A673 (cell line): ENCODE data around the gene ATP2A3. TPM values are rescaled to one million over a fixed set of nuclear protein-coding genes. Genes with fewer than 3 reads are reported as not detected.

Experiments
- BruUV-seq: library from RNA; stranded (reverse); fragments of 400-500 nt; replicated peaks from 2 replicates; lab custom pipeline; 2021; lab: Mats Ljungman, UMichigan
- CTCF ChIA-PET: fragments of 300-600 bp; sonication (Branson Sonifier 250); formaldehyde crosslinking; loops from one replicate; lab custom pipeline; 2022; ENCODE audit warnings: antibody characterized with exemption; lab: Charles Lee
- POLR2A ChIA-PET: fragments of 300-600 bp; sonication (Branson Sonifier 250); formaldehyde crosslinking; loops from one replicate; lab custom pipeline; 2022; ENCODE audit warnings: antibody characterized with exemption; ENCODE audit not compliant: low non-redundant PET; lab: Charles Lee
- DNase-seq: peaks from one replicate; pipeline ENCODE4 v3.0.0-alpha.2; 2015; ENCODE audit warnings: low spot score
- H3K27ac ChIP-seq: fragments of 200-600 bp; sonication (generic); 2 replicates; pipeline ENCODE4 v1.5.1; 2016; ENCODE audit warnings: mixed run types, low read depth, mild to moderate bottlenecking, mixed read lengths, antibody characterized with exemption, low read length; ENCODE audit not compliant: poor library complexity, severe bottlenecking
- H3K27me3 ChIP-seq: fragments of 200-600 bp; sonication (generic); replicated peaks from 2 replicates; pipeline ENCODE4 v1.6.1; 2017; ENCODE audit warnings: mixed run types, low read depth, mild to moderate bottlenecking, mixed read lengths, antibody characterized with exemption, low read length; ENCODE audit not compliant: insufficient read depth, poor library complexity
- H3K36me3 ChIP-seq: fragments of 200-600 bp; sonication (generic); 2 replicates; pipeline ENCODE4 v1.6.1; 2016; ENCODE audit warnings: mixed run types, mild to moderate bottlenecking, mixed read lengths, antibody characterized with exemption, low read length; ENCODE audit not compliant: insufficient read depth, poor library complexity, severe bottlenecking
- H3K4me1 ChIP-seq: fragments of 200-600 bp; sonication (generic); 2 replicates; pipeline ENCODE4 v1.6.1; 2017; ENCODE audit warnings: mixed run types, mild to moderate bottlenecking, mixed read lengths, antibody characterized with exemption, low read length; ENCODE audit not compliant: insufficient read depth, poor library complexity, severe bottlenecking
- H3K4me3 ChIP-seq: fragments of 200-600 bp; sonication (generic); 2 replicates; pipeline ENCODE4 v1.5.1; 2016; ENCODE audit warnings: low read depth, mixed run types, mild to moderate bottlenecking, mixed read lengths, low read length; ENCODE audit not compliant: poor library complexity, severe bottlenecking
- H3K9me3 ChIP-seq: fragments of 200-600 bp; sonication (generic); 2 replicates; pipeline ENCODE4 v1.6.1; 2016; ENCODE audit warnings: mixed run types, low read depth, mild to moderate bottlenecking, mixed read lengths, antibody characterized with exemption, low read length; ENCODE audit not compliant: poor library complexity, severe bottlenecking
- CTCF ChIP-seq: fragments of 300-800, 200-600 bp; sonication (generic); conservative IDR thresholded peaks from 2 replicates; pipeline ENCODE4 v1.5.1; 2017; ENCODE audit warnings: low read depth, mild to moderate bottlenecking, antibody characterized with exemption, low read length, moderate library complexity, mixed read lengths
- EZH2 ChIP-seq: fragments of 200-600 bp; sonication (generic); IDR thresholded peaks from 2 replicates; pipeline ENCODE4 v1.6.1; 2017; ENCODE audit warnings: borderline replicate concordance, low read depth, mild to moderate bottlenecking, mixed read lengths, antibody characterized with exemption, low read length; ENCODE audit not compliant: poor library complexity, severe bottlenecking
- intact Hi-C: fragments of 100-400 bp; cut with micrococcal nuclease; formaldehyde crosslinking; loops from one replicate; pipeline ENCODE4 v1.10.0; 2022; ENCODE audit not compliant: unreplicated experiment
- total RNA-seq: library from RNA; stranded (reverse); gene quantifications from 2 replicates; pipeline ENCODE4 v1.2.3, GENCODE V29; 2021

ATP2A3 gene
- total RNA-seq, 1 experiment from 2014 or later, result 0.17 TPM

GRCh38 chr17:3990386-3991127 is 26.3 kb upstream of the ATP2A3 start:
- no peak for TF ChIP-seq CTCF
- no peak for TF ChIP-seq EZH2
- DNase-seq, result no peak
- no peak overlapping the region for H3K4me3 ChIP-seq
- ChIA-PET POLR2A (no interaction called here), CTCF (interaction anchor here (0.5 kb wide), 1 partner anchor 1204 kb away, joined by 3 read pairs; no protein-coding TSS in a partner anchor)
- BruUV-seq, result no TSS peak
- no peak overlapping the region for H3K27ac ChIP-seq
- H3K9me3 ChIP-seq, result no peaks in the 10 kb centered on the region
- intact Hi-C loops, result no loop called here
- no peaks in the 10 kb centered on the region for H3K27me3 ChIP-seq
- no peaks in the 10 kb centered on the region for H3K4me1 ChIP-seq
- no peaks in the 10 kb centered on the region for H3K36me3 ChIP-seq

- Histone ChIP-seq H3K4me3 (no peak overlapping the region), H3K27ac (no peak overlapping the region), H3K9me3 (no peaks in the 10 kb centered on the region), H3K4me1 (no peaks in the 10 kb centered on the region), H3K27me3 (no peaks in the 10 kb centered on the region), H3K36me3 (no peaks in the 10 kb centered on the region)
- ChIA-PET CTCF (no interaction called here), POLR2A (no interaction called here)
- BruUV-seq, result no TSS peak
- intact Hi-C loops, result no loop called here
- DNase-seq, result no peak
- TF ChIP-seq CTCF, result no peak
- no peak for TF ChIP-seq EZH2
Measured at GRCh38 chr17:3989041-3989886, 25.0 kb upstream of the ATP2A3 start.

GRCh38 chr17:3988297-3989040 is 24.2 kb upstream of the ATP2A3 start:
- Histone ChIP-seq H3K27ac (no peak overlapping the region), H3K4me3 (no peak overlapping the region), H3K9me3 (no peaks in the 10 kb centered on the region), H3K27me3 (no peaks in the 10 kb centered on the region), H3K4me1 (no peaks in the 10 kb centered on the region), H3K36me3 (no peaks in the 10 kb centered on the region)
- CTCF ChIA-PET, result no interaction called here
- no TSS peak for BruUV-seq
- DNase-seq, result no peak
- TF ChIP-seq EZH2 (no peak), CTCF (no peak)
- intact Hi-C loops, result no loop called here
- POLR2A ChIA-PET, result no interaction called here
